GM19467 (cell line): Measurements from ENCODE around the gene GRK3.
"Not testable (repeated sequence)": the region's sequence is repeated elsewhere in the genome, so short reads cannot be mapped to it uniquely, and the experiment has no call there.

Source experiments
- ATAC-seq: cut with Tn5 transposase; IDR thresholded peaks from one replicate; pipeline ENCODE4 v1.9.1; 2021; ENCODE audit warnings: mild to moderate bottlenecking, moderate library complexity; ENCODE audit not compliant: unreplicated experiment

Gene GRK3

GRCh38 chr22:25564320-25564978, at the start of gene GRK3:
TSS of gene GRK3 (plus strand) at chr22:25564675. CDS start at chr22:25565041, 366 bp downstream.
- peak; percentile 36 for ATAC-seq

- ATAC-seq, result no peak
Measured at GRCh38 chr22:25518000-25518663, 46.3 kb upstream of the GRK3 start.

DNA sequence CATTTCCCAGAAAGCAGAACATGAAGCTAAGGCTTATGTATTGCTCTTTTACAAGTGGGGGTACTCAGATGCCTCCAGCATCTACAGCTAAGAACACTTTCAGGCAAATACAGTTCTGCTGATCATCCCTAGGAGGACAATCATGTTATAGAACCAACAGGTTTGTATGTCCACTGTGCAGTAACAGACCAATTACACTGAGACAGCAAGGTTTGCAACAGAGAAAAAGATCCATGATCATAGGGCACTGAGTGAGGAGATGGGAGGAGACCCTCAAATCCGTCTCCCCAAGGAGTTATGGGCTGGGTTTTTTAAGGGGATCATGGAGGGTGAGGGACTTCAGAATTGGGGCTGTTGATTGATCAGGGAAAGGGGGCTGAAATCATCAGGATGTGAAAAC, 39.1 kb upstream of the GRK3 start:
- ATAC-seq, result no peak

- ATAC-seq, result not testable (repeated sequence)
Measured at GRCh38 chr22:25525804-25526584, 38.5 kb upstream of the GRK3 start.

- ATAC-seq, result not testable (repeated sequence)
Measured at GRCh38 chr22:25527016-25527415, 37.5 kb upstream of the GRK3 start.

- ATAC-seq, result not testable (repeated sequence)
Measured at GRCh38 chr22:25528068-25528467, 36.4 kb upstream of the GRK3 start.

DNA sequence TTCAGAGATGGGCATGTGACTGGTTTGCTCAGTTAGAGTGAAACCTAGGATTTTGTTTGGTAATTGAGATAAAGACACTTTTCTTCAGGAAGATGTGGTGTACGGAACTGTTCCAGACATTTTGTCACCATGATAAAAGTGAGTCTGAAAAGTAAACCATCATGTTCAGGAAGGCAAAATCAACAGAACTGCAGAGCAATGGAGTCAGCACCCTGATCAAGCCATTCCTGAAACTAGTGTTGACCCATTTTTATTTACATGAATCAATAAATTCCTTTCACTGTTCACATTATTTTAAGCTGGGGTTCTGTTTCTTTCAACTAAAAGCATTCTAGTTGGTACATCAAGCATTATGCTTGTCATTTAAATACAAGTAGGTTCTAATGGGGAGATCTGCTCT, 35.4 kb upstream of the GRK3 start:
- not testable (repeated sequence) for ATAC-seq

DNA sequence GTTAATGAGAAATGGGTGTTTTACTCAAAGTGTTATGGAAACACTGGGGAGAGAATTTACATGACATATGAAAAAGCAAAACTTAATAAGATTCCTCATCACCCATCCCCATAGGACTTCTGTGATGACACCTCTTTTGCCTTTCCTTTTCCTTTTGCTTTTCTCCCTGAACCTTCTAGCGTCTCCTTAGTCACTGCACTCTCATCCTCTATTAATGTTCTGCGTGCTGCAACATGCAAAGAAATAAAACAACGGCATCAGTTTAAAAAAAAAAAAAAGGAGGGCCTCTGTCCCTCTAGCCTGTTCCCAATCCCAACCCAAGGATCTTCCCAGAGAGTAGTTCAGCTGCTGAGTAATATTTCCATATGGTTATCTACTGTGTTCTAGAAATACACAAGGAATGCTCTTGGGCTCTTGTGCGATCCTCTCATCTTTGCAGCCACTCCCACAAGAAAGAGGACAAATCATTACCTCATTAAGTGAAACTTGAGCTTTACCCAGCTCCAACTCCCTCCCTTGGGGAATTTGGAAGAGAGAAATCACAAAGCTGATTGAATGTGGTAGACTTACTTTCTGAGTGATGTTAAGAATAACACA, 34.8 kb upstream of the GRK3 start:
- ATAC-seq, result not testable (repeated sequence)

GRCh38 chr22:25531677-25532076, 32.8 kb upstream of the GRK3 start:
- ATAC-seq, result not testable (repeated sequence)

- ATAC-seq, result no peak
Measured at GRCh38 chr22:25534724-25535123, 29.8 kb upstream of the GRK3 start.

DNA sequence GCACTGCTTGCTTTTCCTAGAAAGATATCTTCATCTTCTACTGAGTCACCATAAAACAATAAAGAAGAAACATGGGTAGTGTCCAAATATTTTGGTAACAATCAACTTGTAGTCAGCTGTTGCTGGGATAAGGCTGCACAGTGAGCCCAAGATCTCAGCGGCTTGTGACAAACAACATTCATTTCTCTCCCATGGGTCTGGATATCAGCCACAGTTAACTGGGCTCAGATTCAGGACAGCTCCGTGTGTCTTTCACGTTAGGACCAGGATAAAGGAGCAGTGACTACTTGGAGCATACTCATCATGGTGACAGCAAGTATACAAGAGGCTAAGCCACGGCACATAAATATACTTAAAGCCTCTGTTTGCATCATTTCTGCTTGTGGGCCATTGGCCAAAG, 27.9 kb upstream of the GRK3 start:
- ATAC-seq, result no peak

DNA sequence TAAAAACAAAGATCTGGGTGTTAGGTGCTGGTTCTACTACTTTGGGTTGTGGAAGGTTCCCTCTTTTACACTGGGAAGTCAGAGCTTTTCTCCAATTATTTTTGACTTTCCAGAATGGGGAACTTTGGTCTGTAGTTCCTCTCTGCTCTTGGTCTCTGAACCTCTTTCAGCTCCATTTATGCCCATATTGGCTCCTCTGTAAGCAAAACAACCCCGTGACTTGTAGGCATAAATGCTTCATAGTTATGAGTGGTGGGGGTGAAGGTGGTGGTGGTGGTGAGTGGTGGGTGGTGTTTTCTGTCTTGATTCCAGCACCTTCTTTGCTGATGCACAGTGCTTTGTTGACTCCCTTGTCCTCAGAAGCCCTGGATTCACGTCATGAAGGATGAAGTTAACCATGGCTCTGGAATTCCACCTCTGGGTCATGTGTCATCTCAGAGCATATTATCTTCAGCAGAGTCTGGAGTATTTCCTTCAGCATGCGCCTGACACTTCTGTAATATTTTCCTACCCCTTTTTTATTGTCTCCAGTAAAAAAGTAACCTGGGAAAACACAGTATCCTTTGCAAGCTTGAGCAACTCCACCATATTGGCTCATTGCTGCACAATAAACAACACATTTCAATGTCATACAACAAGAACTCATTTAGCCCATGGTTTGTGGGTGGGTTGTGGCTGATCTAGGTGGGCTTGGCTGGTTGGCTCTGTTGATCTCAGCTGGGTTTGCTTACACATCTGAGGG, 24.1 kb upstream of the GRK3 start:
- ATAC-seq, result no peak

DNA sequence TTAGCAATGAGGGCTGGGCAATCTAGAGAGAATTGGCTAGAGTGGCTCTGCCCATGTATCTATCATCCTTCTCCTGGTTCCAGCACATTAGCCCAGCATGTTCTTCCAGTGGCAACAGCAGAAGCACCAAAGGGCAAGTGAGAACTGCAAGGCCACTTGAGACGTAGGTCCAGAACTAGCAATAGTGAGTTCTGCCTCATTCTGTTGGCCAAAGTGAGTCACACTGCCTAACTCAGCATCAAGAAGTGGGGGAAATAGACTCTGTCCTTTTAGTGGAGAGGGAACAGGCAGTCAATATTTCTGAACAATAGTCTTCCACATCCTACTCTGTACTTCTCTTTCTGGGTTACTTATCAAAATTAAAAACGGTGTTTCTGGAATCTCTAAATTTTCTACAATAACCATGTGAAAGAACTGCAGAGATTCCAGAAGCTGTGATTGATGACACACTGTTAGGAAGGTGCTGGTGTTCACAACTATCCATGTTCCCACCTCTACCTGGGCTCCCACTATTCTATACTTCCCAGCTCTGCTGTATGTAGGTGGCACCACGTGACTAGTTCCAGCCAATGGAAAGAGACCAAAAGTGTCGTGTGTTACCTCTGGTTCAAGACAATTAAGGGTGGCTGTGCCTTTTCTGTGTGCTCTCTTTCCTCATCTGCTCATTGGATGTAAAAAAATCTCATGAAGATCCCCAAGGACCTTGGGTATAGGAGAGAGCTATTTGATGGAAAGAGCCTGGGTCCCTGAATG, 23.4 kb upstream of the GRK3 start:
- no peak for ATAC-seq

DNA sequence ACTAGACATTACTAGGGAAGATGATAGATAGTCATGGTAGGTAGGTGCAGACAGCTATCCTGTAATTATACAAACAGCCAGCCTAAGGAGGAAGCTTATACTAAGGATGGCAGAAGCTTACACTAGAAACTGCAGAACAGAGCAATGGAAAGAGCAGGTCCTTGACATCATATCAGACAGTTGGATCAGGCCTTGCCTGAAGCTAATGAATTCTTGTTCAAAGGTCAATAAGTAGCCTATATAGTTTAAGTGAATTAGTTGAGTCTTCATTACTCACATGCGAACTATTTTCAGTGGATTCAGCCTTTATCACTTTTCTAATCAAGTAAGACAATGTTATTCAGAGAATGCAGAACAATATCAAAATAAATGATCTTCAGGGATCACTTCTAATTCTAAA, 22.3 kb upstream of the GRK3 start:
- ATAC-seq, result no peak

DNA sequence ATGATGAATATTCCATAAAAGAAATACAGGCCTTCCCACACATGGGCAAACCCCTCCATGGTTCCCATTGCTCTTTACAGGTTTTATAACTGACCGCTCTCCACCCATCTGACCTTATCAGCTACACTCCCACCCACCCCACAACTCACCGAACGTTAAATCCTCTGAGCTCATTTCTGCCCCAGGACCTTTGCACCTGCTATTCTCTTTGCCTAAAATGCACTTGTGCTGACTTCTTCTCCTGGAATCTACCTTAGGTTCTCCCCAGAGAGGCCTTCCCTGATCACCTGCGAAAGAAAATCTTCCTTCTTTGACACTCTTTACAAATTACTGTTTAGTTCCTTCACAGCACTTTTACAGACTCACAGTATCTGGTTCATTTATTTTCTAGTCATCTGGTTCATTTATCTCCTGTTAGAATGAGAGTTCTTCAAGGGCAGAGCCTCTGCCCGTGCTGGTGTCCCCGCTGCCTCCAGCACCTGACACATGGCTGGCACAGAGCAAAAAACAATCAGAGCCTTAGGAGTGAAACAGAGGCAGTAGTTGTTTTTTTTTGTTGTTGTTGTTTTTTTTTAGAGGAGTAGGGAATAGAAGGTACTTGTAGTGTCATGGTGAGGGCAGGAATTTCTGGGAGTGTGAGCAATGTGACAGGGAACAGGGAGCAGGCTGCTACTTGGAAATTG, 21.6 kb upstream of the GRK3 start:
- no peak for ATAC-seq

- no peak for ATAC-seq
Measured at GRCh38 chr22:25545146-25545545, 19.3 kb upstream of the GRK3 start.

- ATAC-seq, result no peak
Measured at GRCh38 chr22:25545672-25546071, 18.8 kb upstream of the GRK3 start.

DNA sequence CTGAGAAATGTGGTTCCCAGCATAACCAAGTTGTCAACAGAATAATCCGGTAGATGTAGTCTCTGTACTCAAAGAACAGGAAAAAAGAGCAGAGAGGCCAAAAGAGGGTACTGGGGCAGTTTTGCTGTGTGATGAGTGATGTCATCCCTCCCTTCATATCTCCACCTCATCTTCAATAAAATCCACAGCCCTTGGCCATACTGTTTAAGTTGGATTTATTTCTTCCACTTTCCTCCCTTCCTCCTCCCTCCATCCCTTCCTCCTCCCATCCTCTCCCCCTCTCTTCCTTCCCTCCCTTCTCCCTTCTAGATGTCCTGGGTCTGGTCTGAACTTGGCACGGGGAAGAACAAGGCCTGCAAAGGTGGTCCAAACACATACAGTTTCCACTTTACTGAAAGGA, 18.2 kb upstream of the GRK3 start:
- no peak for ATAC-seq

DNA sequence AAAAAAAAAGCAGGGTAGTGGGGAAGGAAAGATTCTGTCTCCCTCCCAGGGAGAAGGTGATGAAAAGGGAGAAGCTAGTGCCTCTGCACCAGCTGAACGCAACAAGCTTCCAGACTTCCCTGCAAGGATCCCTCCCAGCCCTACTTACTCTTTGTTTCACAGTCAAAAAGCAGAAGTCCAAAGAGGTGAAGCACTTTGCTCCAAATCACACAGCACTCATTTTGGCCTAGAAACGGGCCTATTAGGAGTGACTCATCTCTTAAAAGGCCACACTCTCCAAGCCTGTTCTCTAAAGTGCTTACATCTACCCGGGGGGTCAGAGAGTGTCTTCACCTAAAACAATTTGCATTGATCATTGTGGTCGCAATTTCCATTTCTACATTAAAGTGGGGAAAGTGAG, 17.7 kb upstream of the GRK3 start:
- ATAC-seq, result no peak
